ENCODE results near the gene ERCC2. TPM values are rescaled to one million over a fixed set of nuclear protein-coding genes. Genes with fewer than 3 reads are reported as not detected.

The ERCC2 gene
- total RNA-seq, 2 donors from 2014 or later: 20.5 to 31.8 TPM

DNA sequence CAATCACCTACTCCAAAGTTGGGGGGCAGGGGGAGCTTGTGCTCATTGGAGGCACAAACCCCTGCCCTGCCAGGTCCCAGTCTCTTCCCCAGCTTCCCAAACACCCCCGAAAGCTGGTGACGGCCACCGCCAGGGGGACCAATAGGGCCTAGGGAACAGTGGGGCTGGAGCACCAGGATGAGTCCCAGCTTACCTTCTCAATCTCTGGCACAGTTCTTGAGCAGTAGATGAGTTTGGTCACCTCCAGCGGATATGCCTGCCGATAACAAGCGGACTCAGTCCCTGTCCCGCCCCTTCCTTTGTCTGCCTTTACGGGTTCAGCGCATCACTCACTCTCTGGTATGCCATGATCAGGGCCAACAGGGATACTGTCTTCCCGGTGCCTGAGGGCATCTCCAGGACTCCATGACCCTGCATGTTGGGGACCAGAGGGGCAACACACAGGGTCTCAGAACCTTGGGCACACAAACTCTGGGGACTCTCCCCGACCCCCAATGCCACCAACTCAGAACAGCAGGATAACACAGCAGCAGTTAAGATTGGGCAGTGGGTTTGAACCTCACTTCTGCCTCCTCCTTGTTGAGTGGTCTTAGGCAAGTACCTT is 1.5 kb downstream of the ERCC2 start:
- Histone ChIP-seq H3K9me3 (no peaks in the 10 kb centered on the region), H3K36me3 (no peaks in the 10 kb centered on the region), H3K4me1 (replicated peaks) (no peaks in the 10 kb centered on the region), H3K4me3 (no peak overlapping the region), H3K27ac (no peak overlapping the region), H3K27me3 (replicated peaks; ENCODE audit: insufficient read depth) (no peaks in the 10 kb centered on the region)
- TF ChIP-seq, protein P1, sequence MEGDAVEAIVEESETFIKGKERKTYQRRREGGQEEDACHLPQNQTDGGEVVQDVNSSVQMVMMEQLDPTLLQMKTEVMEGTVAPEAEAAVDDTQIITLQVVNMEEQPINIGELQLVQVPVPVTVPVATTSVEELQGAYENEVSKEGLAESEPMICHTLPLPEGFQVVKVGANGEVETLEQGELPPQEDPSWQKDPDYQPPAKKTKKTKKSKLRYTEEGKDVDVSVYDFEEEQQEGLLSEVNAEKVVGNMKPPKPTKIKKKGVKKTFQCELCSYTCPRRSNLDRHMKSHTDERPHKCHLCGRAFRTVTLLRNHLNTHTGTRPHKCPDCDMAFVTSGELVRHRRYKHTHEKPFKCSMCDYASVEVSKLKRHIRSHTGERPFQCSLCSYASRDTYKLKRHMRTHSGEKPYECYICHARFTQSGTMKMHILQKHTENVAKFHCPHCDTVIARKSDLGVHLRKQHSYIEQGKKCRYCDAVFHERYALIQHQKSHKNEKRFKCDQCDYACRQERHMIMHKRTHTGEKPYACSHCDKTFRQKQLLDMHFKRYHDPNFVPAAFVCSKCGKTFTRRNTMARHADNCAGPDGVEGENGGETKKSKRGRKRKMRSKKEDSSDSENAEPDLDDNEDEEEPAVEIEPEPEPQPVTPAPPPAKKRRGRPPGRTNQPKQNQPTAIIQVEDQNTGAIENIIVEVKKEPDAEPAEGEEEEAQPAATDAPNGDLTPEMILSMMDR (IDR thresholded peaks at IDR 0.05): no peak
- TF ChIP-seq POLR2AphosphoS5 (IDR thresholded peaks at IDR 0.05): no peak
- no peak for TF ChIP-seq POLR2A (IDR thresholded peaks at IDR 0.05)
- no peak for DNase-seq (ENCODE audit: low spot score)
- intact Hi-C loops (cut with DNase I): no loop called here
- WGBS: 82% methylated on average over 11 of the region's 11 CpGs

DNA sequence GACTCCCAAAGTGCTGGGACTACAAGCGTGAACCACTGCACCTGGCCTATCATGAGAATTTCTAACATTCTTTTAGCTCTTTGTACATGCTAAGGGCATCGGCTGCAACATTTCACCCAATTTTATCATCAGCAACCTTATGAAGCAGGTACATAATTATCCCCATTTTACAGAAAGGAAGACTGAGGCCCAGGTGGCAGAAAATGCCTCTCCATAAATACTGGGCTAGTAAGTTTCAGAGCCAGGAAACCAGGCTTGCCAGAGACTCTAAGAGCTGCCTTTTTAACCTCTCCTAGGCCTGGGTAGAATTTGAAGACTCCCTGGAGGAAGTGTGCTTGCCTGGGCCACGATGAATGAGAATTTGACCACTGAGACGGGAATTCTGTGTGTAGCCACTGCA is 2.2 kb downstream of the ERCC2 start:
- intact Hi-C loops (cut with DNase I): no loop called here
- 98% methylated on average over 4 of the region's 4 CpGs for WGBS
- DNase-seq (ENCODE audit: low spot score): no peak
- Histone ChIP-seq H3K36me3 (no peaks in the 10 kb centered on the region), H3K27me3 (replicated peaks; ENCODE audit: insufficient read depth) (no peaks in the 10 kb centered on the region), H3K4me3 (no peak overlapping the region), H3K27ac (no peak overlapping the region), H3K4me1 (replicated peaks) (no peaks in the 10 kb centered on the region), H3K9me3 (no peaks in the 10 kb centered on the region)
- TF ChIP-seq POLR2AphosphoS5 (IDR thresholded peaks at IDR 0.05) (no peak), POLR2A (IDR thresholded peaks at IDR 0.05) (no peak)
- TF ChIP-seq, protein P1 (IDR thresholded peaks at IDR 0.05): no peak

DNA sequence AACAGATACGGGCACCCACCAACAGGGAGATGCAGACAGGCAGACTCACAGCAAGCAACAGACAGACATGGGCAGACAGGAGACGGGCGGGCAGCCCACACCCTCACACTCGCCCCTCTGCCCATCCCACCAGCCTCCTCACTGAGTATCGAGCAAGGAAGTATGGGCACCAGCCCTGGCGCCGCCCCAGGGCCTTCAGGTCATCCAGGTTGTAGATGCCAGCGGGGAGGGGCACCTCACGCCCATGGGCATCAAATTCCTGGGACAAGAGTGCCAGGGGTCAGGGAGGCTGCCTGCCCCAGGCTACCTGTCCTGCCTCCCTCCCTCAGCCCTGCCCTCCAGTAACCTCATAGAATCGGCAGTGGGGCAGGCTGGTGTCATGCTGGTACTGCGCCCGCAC is 5.7 kb downstream of the ERCC2 start:
- TF ChIP-seq POLR2AphosphoS5 (IDR thresholded peaks at IDR 0.05): no peak
- no peak for TF ChIP-seq POLR2A (IDR thresholded peaks at IDR 0.05)
- 87% methylated on average over 10 of the region's 12 CpGs for WGBS
- Histone ChIP-seq H3K4me3 (no peak overlapping the region), H3K36me3 (no peaks in the 10 kb centered on the region), H3K27ac (no peak overlapping the region), H3K9me3 (no peaks in the 10 kb centered on the region), H3K27me3 (replicated peaks; ENCODE audit: insufficient read depth) (no peaks in the 10 kb centered on the region), H3K4me1 (replicated peaks) (no peaks in the 10 kb centered on the region)
- intact Hi-C loops (cut with DNase I): no loop called here
- DNase-seq (ENCODE audit: low spot score): no peak

DNA sequence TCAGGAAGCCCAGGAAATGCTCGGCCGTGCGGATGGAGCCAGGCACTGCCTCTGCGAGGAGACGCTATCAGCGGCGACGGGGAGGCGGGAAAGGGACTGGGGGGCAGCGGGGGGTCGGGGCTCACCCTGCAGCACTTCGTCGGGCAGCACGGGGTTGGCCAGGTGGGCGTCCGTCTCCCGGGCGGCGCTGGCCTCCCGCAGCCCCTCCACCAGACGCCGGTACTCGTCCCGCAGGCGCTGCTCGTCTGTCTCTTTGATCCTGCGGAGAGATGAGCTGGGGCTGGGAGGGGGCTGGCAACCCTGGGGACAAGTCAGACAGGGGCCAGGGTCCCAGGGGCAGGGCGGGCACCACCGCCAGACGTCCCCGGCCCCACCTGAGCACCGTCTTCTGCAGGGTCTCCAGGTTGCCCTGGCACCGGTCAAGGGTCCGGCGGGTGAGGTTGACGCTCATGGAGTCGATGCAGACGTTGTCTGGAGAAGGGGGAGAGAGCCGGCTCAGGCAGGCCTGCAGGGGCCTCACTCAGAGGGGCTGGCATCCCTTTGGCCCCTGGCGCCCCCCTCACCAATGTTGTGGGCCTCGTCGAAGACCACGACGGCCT is 6.4 kb downstream of the ERCC2 start:
- Histone ChIP-seq H3K27me3 (replicated peaks; ENCODE audit: insufficient read depth) (no peaks in the 10 kb centered on the region), H3K4me1 (replicated peaks) (no peaks in the 10 kb centered on the region), H3K36me3 (no peaks in the 10 kb centered on the region), H3K27ac (no peak overlapping the region), H3K4me3 (no peak overlapping the region), H3K9me3 (no peaks in the 10 kb centered on the region)
- no peak for DNase-seq (ENCODE audit: low spot score)
- no peak for TF ChIP-seq POLR2A (IDR thresholded peaks at IDR 0.05)
- no peak for TF ChIP-seq POLR2AphosphoS5 (IDR thresholded peaks at IDR 0.05)
- TF ChIP-seq, protein P1 (IDR thresholded peaks at IDR 0.05): no peak
- intact Hi-C loops (cut with DNase I): no loop called here
- 91% methylated on average over 44 of the region's 44 CpGs for WGBS

DNA sequence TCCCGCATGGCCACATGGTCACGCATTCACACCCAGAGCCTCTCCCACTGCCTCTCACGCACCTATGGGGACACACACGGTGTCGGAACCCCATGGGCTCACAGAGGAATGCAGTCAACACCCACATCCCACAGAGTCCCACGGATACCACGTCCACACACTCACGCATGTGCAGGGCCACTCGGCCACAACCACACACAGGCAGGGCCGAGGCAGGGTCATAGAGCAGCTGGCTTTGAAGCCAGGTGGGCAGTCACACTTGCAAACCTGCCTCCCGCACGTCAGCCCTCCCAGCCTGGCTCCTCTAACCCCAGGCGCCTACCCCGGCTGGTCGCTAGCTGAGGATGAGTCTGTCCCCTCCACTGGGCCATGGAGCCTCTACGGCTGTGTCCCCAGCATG is 8.1 kb downstream of the ERCC2 start:
- Histone ChIP-seq H3K9me3 (no peaks in the 10 kb centered on the region), H3K27ac (no peak overlapping the region), H3K27me3 (replicated peaks; ENCODE audit: insufficient read depth) (no peaks in the 10 kb centered on the region), H3K4me3 (no peak overlapping the region), H3K36me3 (no peaks in the 10 kb centered on the region), H3K4me1 (replicated peaks) (no peaks in the 10 kb centered on the region)
- intact Hi-C loops (cut with DNase I): no loop called here
- 96% methylated on average over 16 of the region's 16 CpGs for WGBS
- DNase-seq (ENCODE audit: low spot score): no peak
- no peak for TF ChIP-seq POLR2AphosphoS5 (IDR thresholded peaks at IDR 0.05)
- TF ChIP-seq POLR2A (IDR thresholded peaks at IDR 0.05): no peak

DNA sequence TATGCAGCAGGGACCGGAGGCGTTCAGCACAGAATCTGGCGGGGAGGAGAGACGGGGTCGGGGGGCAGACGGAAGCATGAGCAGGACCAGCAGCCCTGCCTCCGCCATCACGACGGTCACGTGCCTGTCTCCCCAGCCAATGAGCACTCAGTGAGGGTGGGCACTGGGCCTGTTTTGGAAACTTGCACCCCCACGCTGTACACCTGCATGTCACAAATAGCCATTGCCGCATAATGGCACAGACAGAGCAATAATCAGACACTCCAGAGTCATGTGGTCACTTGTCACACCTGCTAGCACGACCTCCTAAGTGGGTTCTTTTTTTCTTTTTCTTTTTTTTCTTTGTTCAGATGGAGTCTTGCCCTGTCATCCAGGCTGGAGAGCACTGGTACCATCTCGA is 8.8 kb downstream of the ERCC2 start:
- Histone ChIP-seq H3K27ac (no peak overlapping the region), H3K4me3 (no peak overlapping the region), H3K4me1 (replicated peaks) (no peaks in the 10 kb centered on the region), H3K36me3 (no peaks in the 10 kb centered on the region), H3K9me3 (no peaks in the 10 kb centered on the region), H3K27me3 (replicated peaks; ENCODE audit: insufficient read depth) (no peaks in the 10 kb centered on the region)
- WGBS: 89% methylated on average over 14 of the region's 14 CpGs
- DNase-seq (ENCODE audit: low spot score): no peak
- TF ChIP-seq, protein P1 (IDR thresholded peaks at IDR 0.05): no peak
- TF ChIP-seq POLR2AphosphoS5 (IDR thresholded peaks at IDR 0.05) (no peak), POLR2A (IDR thresholded peaks at IDR 0.05) (no peak)
- intact Hi-C loops (cut with DNase I): no loop called here
